Peyer's patch (tissue), 4 donors: ENCODE data around the gene PSMG1. TPM values are rescaled to one million over a fixed set of nuclear protein-coding genes. Genes with fewer than 3 reads are reported as not detected.

Experiments
- DNase-seq, 3 donors: peaks; one replicate each; pipeline ENCODE4 v3.0.0-alpha.2; 2017 to 2019
- H3K27ac ChIP-seq, 4 donors: fragments of 200-600 bp; sonication (generic); one replicate each; pipeline ENCODE4 v1.5.1; 2016 to 2019
- H3K27me3 ChIP-seq, 2 donors: fragments of 200-600 bp; sonication (generic); one replicate each; pipeline ENCODE4 v1.5.1; 2019
- H3K36me3 ChIP-seq, 3 donors: fragments of 200-600 bp; sonication (generic); one replicate each; pipeline ENCODE4 v1.5.1; 2016 to 2019
- H3K4me1 ChIP-seq, 4 donors: fragments of 200-600 bp; sonication (generic); one replicate each; pipeline ENCODE4 v1.5.1; 2016 to 2019
- H3K4me3 ChIP-seq, 4 donors: fragments of 200-600 bp; sonication (generic); 1 replicate in 3 of 4; 2 replicates in 1 of 4; pipeline ENCODE4 v1.5.1; 2016 to 2019; ENCODE audit warnings: mild to moderate bottlenecking in 1 of 4
- H3K9me3 ChIP-seq, 4 donors: fragments of 200-600 bp; sonication (generic); one replicate each; pipeline ENCODE4 v1.5.1; 2016 to 2019; ENCODE audit warnings: mild to moderate bottlenecking in 1 of 4
- CTCF ChIP-seq, 6 experiments: fragments of 450-650 bp in 4 of 6; fragments of 200-600 bp in 2 of 6; sonication (generic) in 1 of 6; IDR thresholded peaks; one replicate each; pipeline ENCODE4 v1.5.1; 2017 to 2019; ENCODE audit warnings: antibody characterized with exemption in 6 of 6, mild to moderate bottlenecking in 3 of 6, moderate library complexity in 1 of 6
- POLR2A ChIP-seq, 2 donors: fragments of 450-650 bp; IDR thresholded peaks; one replicate each; pipeline ENCODE4 v1.5.1; 2017; ENCODE audit warnings: antibody characterized with exemption in 2 of 2, mild to moderate bottlenecking in 2 of 2, moderate library complexity in 2 of 2
- total RNA-seq, 4 donors: library from RNA; depleted of rRNA; stranded (reverse); fragments of >200 nt; gene quantifications; one replicate each; pipeline ENCODE4 v1.1.0, GENCODE V29; 2016

The PSMG1 gene
- total RNA-seq, 4 donors from 2014 or later = 8.3 to 17.0 (median 13.4) TPM

- TF ChIP-seq POLR2A (IDR thresholded peaks at IDR 0.05) (no peak), CTCF (IDR thresholded peaks at IDR 0.05) (peak in 3 of 6 experiments; percentile 4 to 24 (median 13))
- H3K9me3 ChIP-seq = no peaks in the 10 kb centered on the region
- no peaks in the 10 kb centered on the region for H3K27me3 ChIP-seq
- no peak for DNase-seq
- H3K4me3 ChIP-seq = no peak overlapping the region
- no peak overlapping the region for H3K27ac ChIP-seq
- no peaks in the 10 kb centered on the region for H3K4me1 ChIP-seq
- H3K36me3 ChIP-seq = no peaks in the 10 kb centered on the region
Observed at GRCh38 chr21:39153373-39153772, 29.9 kb downstream of the PSMG1 start.

- no peaks in the 10 kb centered on the region for H3K36me3 ChIP-seq
- H3K9me3 ChIP-seq = no peaks in the 10 kb centered on the region
- no peak for DNase-seq
- no peaks in the 10 kb centered on the region for H3K27me3 ChIP-seq
- H3K27ac ChIP-seq = no peak overlapping the region
- TF ChIP-seq CTCF (IDR thresholded peaks at IDR 0.05) (no peak), POLR2A (IDR thresholded peaks at IDR 0.05) (no peak)
- no peaks in the 10 kb centered on the region for H3K4me1 ChIP-seq
- H3K4me3 ChIP-seq = no peak overlapping the region
Observed at GRCh38 chr21:39152271-39152670, 31.0 kb downstream of the PSMG1 start.

- H3K27me3 ChIP-seq = no peaks in the 10 kb centered on the region
- H3K27ac ChIP-seq = no peak overlapping the region
- H3K9me3 ChIP-seq = no peaks in the 10 kb centered on the region
- no peak overlapping the region for H3K4me3 ChIP-seq
- H3K4me1 ChIP-seq = no peaks in the 10 kb centered on the region
- no peaks in the 10 kb centered on the region for H3K36me3 ChIP-seq
- TF ChIP-seq CTCF (IDR thresholded peaks at IDR 0.05) (no peak), POLR2A (IDR thresholded peaks at IDR 0.05) (no peak)
- DNase-seq = no peak
Observed at GRCh38 chr21:39150877-39151276, 32.4 kb downstream of the PSMG1 start.

GRCh38 chr21:39150316-39150715 lies 32.9 kb downstream of the PSMG1 start:
- DNase-seq = no peak
- H3K4me3 ChIP-seq = no peak overlapping the region
- no peak overlapping the region for H3K27ac ChIP-seq
- no peaks in the 10 kb centered on the region for H3K36me3 ChIP-seq
- no peaks in the 10 kb centered on the region for H3K4me1 ChIP-seq
- no peak for TF ChIP-seq POLR2A (IDR thresholded peaks at IDR 0.05)
- TF ChIP-seq CTCF (IDR thresholded peaks at IDR 0.05) = no peak
- H3K9me3 ChIP-seq = no peaks in the 10 kb centered on the region
- H3K27me3 ChIP-seq = no peaks in the 10 kb centered on the region

- Histone ChIP-seq H3K4me1 (no peaks in the 10 kb centered on the region), H3K27me3 (no peaks in the 10 kb centered on the region), H3K4me3 (no peak overlapping the region), H3K36me3 (no peaks in the 10 kb centered on the region), H3K9me3 (no peaks in the 10 kb centered on the region), H3K27ac (no peak overlapping the region)
- TF ChIP-seq POLR2A (IDR thresholded peaks at IDR 0.05) (no peak), CTCF (IDR thresholded peaks at IDR 0.05) (no peak)
- DNase-seq = no peak
Observed at GRCh38 chr21:39149882-39150281, 33.4 kb downstream of the PSMG1 start.

- Histone ChIP-seq H3K9me3 (no peaks in the 10 kb centered on the region), H3K36me3 (no peaks in the 10 kb centered on the region), H3K4me1 (no peaks in the 10 kb centered on the region), H3K4me3 (no peak overlapping the region), H3K27me3 (no peaks in the 10 kb centered on the region), H3K27ac (no peak overlapping the region)
- TF ChIP-seq CTCF (IDR thresholded peaks at IDR 0.05) = no peak
- TF ChIP-seq POLR2A (IDR thresholded peaks at IDR 0.05) = no peak
- DNase-seq = no peak
Observed at GRCh38 chr21:39148975-39149374, 34.3 kb downstream of the PSMG1 start.
